HG03025 (cell line): ENCODE results near the gene PTPRO.

Experiments
- ATAC-seq: cut with Tn5 transposase; IDR thresholded peaks from one replicate; pipeline ENCODE4 v1.9.1; 2021; ENCODE audit warnings: mild to moderate bottlenecking, moderate library complexity; ENCODE audit not compliant: unreplicated experiment, low FRiP score

The PTPRO gene

DNA sequence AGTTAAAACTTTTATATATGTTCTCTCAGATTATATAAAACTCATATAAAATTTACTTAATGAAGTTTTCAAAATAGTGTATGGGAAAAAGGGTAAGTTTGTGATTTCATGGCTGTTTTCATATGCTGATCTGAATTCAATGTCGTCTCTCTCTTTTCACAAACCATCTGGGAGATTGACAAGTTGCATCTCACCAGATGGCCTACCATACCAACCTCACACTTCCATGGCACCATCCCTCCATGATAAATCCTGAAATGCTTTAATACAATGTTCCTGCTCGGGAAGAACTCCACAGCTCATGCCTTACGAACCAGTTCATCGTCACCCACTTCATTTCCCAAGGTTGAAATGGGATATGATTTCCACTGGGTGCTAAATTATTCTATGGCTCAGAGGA is 22.3 kb downstream of the PTPRO start:
- ATAC-seq: no peak

DNA sequence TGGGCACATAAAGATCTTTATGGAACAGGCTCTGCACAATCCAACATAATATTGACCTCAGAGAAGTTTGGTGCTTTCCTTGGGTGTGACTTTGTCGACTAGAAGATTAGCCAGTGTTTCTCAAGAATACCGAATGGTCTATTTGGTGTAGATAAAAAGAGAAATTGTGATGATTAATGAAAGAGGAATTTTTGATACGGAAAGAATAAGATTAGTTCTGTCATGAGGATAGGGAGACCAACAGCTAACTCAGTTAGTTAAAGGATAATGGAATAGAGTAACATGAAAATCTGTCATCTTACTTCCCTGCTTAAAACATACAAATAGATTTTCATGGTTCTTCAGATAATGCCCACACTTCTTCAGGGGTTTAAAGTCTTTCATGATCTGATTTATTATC is 24.2 kb downstream of the PTPRO start:
- ATAC-seq: no peak

DNA sequence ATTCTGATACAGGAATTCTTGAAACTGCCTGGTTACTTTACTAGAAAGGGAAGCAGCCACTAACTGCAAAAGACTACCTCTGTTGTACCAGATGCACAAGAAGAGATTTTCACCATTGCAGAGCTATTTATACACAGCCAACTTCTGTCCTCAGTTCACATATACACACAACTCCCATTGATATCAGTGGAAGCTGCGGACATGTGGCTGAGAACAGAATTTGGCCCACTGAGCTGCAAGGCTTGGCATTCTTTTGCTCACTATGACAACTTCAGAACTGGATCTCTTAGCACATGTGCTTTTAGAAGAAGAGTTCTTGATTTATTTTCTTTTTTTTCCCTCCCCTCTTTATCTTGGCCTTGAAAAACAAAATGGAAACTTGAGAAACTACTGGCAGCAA is 28.3 kb downstream of the PTPRO start:
- no peak for ATAC-seq

DNA sequence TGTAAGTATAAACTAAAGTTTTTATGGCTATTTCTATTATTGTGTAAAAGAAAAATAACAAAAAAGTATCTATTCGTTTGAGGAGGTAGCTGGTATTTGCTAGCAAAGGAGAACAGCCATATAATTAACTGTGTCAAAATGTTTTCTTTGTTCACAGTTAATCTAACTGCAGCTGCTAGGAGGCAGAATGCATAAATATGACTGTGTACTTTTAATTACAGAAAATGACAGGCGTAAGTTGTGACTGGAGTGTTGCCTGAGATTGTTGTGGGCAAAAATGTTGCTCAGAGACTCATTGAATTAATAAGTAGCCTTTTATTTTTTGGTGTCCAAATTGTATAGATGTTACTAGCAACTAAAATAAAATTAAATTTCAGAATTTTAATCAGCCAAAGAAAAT is 33.5 kb downstream of the PTPRO start:
- no peak for ATAC-seq

DNA sequence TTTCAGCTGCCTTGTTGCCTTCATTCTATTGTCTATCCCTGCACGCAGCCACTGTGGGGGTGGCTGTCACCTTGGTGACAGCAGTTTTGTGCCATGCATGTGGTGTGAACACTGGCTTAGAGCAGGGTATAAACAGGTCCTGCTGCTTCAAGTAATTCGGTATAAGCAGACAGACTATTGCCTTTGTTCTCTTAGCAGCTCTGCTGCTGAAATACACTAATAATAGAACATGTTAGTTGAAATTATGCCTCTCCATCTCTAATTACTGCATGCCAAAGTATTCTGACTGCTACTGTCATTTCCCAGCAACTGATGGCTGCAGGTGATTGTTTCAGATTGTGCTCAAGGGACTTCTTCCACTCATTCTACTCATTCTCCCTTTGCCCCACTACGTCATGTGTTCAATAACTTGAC is 34.6 kb downstream of the PTPRO start:
- no peak for ATAC-seq

DNA sequence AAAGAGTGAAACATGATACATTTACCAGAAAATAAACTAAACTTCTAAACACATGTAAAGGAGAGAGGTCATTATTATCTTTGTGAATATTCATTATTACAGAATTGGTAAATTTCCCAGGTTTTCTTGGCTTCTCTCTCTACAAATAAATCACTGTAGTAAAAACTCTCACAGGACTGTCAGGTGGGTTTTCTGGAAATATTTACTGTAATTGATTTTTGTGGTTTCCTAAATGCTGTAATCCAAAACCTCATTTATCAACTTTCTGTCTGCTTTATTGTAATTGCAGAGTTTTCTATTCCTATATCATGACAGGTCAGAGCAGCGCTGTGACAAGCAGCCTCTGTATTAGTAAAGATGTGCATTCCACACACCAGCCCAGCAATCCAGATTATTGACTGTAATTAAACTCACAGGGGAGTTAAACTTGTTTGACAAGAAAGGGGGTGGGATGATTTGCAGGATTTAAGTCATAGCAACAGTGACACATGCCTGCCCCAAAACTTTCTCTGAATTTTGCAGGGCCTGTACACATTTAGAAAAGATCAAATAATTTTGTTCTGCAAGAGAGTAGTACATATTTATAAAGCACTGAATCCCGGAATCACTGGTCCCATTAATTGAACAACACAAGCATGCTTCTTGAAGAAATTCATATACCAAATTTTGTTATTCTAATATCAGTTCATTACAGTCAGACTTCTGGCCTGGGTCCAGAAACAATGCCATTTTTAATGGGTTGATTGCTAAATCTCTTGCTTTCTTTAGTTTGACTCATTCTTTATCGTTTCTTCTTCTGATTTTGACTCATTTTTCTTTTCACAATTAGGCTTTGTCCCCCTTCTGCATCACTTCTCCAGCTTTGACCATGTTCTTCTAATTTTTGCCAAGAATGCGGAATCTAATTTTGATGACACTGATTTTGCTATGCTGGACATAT is 42.2 kb downstream of the PTPRO start:
- ATAC-seq: no peak

DNA sequence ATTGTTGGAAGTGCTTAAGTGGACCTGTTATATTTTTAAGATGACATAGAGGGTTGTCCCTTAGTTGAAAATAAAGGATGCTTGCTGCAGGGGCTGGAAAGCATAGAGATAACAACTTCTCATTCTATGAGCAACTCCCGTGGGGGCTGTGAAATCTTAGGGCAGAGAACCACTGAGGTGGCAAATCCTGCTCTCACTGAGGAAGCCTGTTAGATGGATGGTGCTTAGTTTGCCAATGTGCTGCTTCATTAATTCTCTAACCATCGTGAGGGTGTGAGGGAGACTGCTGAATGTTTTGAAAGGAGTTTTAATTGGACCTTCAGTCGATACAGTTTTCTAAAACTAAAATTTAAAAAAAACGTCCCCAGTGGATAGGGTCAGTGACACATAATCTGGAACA is 46.5 kb downstream of the PTPRO start:
- no peak for ATAC-seq

DNA sequence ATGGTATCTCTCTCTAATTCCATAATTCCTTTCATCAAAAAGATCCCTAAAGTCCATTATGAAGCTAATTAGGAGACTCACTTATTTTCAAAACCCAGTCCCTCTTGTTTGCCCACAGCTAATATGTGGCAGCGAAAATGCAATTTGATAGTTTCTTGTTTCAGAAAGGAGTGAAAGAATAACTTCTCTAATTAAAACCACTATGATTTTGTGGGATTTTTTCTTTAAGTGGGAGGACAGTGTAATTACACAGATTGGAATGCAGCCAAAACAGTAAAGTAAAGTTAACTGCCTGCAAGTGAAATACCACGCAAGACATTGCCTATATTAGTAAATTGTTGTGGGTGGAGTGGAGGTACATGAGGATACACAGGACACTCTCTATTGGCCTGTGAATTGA is 50.0 kb downstream of the PTPRO start:
- ATAC-seq: no peak

DNA sequence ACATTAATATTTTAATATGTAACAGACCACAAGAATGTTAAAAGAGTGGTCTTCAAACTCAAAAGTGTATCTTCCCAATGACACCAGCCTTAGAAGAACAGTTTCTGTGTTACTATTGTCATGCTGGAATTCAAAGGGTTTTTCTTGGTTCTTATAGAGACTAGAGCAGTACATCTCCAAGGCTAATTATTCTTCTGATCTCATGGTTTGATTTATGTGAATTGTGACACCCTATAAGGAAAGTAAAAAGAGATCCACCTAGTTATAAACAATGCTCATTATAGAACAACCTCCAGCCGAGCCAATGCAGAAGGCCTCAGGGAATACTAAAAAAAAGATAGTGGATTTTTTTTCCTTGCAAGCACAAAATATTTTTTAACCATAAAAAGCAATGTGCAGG is 65.5 kb downstream of the PTPRO start:
- ATAC-seq: no peak

DNA sequence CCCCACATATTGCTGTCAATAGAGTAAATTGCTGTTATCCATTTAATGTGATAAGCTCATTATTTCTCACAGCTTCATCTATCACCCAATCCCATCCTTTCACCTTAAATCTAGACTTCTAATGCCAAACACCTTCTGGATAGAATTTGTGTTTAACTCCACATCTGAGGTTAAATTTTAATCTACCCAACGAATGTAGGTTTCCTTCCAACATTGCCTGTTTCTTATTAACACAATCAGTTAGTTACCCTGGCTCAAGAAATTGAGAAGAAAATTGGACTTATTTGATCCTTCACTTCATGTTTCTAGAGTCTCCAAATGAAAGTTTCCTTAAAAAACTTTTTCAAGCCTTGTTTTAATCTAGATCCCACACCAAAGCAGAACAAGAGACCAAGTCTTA is 67.3 kb downstream of the PTPRO start:
- no peak for ATAC-seq

DNA sequence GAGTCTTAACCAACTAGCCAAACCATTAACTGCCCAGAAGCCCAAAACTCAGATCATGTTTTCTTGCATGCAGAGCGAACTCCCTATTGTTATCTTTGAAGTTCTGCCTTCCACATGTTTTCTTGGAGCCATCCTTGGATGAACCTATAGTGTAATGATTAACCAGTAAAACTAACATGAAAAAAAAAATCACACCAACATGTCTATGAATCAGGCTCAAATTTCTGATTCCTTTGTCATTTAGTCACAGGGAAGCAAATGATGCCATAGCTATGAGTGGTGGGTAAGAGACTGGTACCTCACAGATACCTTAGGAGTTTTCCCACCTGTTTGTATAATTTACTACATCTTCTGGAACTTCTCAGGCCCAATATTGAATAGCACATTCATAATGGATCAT is 70.7 kb downstream of the PTPRO start:
- ATAC-seq: no peak

DNA sequence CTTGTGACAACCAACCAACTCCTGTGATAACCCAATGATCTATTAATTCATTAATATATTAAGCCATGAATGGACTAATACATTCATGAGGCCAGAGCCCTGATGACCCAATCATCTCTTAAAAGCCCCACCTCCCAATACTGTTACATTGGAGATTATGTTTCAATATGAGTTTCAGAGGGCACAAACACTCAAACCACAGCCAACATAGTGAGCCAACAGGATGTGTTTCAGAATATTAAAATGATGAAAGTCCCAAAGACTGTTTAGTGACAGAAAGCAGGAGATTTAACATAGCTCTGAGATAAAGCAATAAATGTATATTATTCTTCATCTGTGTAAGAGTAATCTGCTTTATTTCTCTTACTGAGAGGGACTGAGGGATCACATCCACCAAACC is 71.7 kb downstream of the PTPRO start:
- no peak for ATAC-seq

DNA sequence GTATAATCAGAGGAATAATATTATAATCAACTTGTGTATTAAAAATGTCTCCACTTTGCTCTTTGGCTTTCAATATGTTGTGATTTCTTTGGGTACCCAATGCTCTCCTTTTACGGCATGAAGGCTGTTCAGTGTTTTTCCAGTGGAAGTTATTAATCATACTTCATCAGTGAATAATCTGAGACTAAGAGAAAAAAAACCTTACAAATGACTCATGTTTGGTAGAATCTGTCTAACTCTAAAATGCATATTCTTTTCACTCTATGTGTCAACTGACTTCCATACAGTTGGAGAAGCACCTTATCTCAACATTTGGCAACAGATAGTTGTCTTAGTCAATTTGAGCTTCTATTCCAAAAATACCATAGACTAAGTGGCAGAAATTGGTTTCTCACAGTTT is 82.2 kb downstream of the PTPRO start:
- no peak for ATAC-seq

DNA sequence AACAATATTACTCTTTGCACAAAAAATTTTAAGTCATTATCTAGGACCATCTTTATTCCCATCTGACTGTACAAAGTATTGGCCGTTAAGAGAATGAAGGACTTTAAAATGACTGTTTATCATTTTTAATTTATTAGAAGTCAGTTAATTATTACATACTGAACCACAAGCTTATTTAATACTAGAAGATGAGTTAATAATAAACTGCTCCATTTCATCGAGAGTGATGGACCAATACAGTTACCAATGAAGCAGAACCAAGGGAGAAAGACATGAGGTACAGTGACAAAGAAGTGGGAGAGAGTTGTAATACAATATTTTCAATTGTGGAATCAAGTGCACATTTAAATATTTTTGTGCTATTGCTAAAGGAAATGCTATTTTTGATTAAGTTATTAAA is 83.3 kb downstream of the PTPRO start:
- no peak for ATAC-seq

DNA sequence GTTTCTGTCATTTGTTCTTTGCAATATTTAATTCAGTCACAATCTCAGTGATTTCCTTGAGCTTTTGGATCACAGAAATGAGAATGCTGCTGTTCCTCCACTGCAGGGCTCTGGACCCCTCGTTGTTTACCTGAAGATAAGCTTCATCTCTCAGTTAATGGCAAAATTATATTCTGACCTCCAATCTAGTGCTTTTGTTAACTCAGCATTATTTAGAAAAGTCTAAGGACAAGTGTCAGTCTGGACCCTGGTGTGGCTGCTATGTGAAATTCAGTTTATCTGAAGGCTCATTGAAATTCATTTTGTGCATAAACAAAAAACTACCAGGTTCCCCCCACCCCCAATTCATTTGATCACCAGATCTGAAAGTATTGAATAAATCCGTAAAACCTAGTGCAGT is 84.7 kb downstream of the PTPRO start:
- ATAC-seq: no peak

DNA sequence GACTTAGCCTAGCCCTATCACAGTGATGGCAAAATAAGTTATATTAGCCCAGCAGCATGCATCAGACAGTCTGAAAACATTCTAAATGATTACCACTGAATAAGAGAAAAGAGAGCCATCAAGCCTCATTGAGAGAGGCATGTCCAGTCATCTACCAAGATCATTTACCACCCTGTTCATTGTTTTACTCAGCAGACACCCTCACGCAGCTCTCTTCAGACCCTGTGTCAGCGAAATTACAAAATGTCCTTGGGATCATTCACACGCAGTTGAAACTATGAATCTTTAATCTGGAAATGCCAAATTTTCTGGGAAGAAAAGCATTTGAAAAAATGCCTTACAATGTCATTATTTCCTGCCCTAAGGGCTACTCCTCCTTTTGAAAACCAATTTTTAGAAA is 89.5 kb downstream of the PTPRO start:
- ATAC-seq: no peak

DNA sequence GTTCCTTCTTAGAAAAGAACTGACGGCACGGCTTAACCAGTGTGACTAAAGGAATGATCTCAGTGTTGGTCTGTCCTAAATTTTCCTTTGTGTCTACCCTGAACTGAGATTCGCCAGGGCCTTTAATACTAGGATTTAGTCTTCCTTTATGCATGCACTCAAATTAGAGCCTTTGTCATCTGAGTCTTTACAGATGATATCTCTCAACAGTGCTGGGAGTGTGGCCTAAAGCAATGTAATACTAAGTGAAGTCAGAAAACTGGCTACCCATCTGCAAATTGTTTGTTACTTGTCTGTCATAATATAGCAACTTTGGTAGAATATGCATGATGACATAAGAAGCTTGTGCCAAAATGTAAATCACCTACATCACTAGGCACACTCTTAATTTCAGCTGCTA is 95.4 kb downstream of the PTPRO start:
- no peak for ATAC-seq

DNA sequence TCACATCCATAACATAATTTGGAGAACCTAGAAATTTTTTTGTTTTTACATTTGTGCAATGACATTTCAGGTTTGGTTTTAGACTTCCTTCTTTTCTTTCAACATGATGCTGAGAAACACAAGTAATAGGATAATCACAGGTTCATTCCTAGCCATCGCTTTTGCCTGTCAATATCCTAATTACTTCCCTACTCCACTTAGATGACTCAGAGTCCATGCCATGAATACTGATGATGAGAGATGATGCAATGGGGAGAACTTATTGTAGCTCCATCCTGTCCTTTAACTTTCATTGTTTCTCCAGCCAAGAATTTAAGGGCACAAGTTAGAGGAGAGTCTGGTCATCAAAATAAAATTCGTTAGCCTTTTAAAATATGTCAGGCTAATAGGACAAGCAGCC is 101.3 kb downstream of the PTPRO start:
- no peak for ATAC-seq

DNA sequence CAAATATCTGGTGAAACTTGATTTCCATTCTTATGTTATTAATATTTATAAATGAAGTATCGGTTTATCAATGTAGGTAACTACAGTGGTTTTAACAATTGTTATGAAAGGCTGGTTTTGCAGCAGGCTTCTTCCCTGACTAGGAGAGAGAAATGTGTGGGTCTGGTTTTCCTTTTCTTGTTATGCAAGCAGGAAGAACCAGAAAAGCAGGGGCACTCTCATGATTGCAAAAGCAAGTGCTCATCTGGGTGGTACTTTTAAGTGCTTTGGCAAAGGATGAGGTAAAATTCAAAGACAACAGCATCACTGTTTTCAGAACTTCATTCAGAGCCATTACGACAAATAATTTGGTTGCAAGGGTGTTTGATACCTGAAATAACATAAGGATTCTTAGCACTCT is 105.6 kb downstream of the PTPRO start:
- ATAC-seq: no peak

DNA sequence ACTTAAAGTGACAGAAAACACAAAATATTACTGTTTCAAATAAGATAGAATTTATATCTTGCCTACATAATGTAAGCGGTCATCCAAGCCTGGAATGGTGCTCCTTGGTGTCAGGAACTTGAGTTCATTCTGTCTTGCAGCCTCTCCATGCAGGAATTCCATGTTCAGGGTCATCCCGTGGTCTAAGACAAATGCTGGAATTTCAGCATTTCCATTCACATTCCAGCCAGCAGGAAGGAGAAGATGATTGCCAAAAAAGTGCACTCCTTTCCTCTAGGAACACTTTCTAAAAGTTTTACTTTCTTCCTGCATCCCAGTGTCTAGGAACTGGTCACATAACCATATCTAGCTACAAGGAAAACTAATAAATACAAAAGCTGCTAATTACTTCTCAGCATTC is 106.3 kb downstream of the PTPRO start:
- no peak for ATAC-seq

DNA sequence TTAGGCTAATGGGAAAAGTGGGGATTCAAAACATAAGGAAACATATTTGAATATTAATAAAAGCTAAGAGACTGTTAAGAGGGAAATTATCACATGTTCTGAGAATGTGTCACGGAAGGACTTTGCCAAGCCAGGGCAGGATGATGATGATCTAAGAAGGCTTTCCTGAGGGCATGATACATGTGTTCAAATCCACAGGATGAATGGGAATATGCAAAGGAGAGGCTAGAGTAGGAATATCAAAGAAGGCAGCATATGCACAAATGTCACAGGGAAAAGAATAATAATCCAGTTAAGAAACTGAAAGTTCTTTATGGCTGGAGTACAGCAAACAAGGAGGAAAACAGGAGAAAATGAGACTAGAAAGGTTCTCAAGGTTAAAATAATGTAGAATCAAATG is 107.0 kb downstream of the PTPRO start:
- ATAC-seq: no peak

DNA sequence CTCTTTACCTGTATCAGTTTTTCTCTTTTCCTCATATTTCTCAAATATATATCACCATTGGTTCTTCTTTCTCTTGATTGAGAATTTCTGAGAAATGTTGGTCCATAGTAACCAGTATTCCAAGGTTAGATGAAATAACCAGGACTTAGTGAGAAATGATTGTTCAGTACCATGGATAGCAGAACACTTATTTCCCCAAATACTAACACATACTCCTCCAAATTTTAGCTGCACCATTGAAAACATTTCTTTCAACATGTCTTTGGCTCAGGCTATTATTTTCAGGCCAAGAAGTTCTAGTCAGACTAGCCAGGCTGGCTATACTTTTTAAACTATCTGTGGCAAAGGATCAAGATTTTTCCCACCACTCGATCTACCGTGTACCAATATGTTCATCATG is 113.3 kb downstream of the PTPRO start:
- no peak for ATAC-seq

DNA sequence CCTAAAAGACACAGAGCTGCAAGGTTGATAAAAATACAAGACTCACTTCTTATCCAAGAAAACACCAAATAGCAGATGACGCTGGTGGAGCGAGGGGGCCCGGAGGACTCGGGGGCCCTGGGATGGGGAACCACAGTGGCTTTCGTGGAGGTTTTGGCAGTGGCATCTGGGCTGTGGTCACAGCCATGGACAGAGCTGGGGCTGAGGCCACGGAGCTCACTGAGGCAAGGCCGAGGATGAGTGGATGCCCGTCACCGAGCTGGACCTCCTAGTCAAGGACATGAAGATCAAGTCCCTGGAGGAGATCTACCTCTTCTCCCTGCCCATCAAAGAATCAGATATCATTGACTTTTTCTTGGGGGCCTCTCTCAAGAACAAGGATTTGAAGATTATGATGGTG is 117.2 kb downstream of the PTPRO start:
- ATAC-seq: no peak
